ENCODE data around the gene CCDC144A.
"Not testable (repeated sequence)": the region's sequence is repeated elsewhere in the genome, so short reads cannot be mapped to it uniquely, and the experiment has no call there.

CCDC144A gene

GRCh38 chr17:16689731-16690281 is at the start of gene CCDC144A:
TSS of gene CCDC144A (plus strand) at chr17:16690241. CDS start at chr17:16690401, 160 bp downstream.
- POLR2A ChIA-PET; CTCF ChIA-PET; DNase-seq (ENCODE audit: extremely low spot score): not testable (repeated sequence)

GRCh38 chr17:16649585-16649984 is 40.5 kb upstream of the CCDC144A start:
- no peak for DNase-seq (ENCODE audit: extremely low spot score)
- CTCF ChIA-PET: no interaction called here
- POLR2A ChIA-PET: no interaction called here
- no peak for TF ChIP-seq PKNOX1 (IDR thresholded peaks at IDR 0.05)
- TF ChIP-seq FOXA1 (IDR thresholded peaks at IDR 0.05): no peak

- POLR2A ChIA-PET: interaction anchor here (1.6 to 1.9 kb wide), 2 partner anchors 116 to 213 kb away, joined by 9 read pairs; no protein-coding TSS in a partner anchor
- DNase-seq (ENCODE audit: extremely low spot score): no peak
- TF ChIP-seq HDGF (IDR thresholded peaks at IDR 0.05; ENCODE audit: borderline replicate concordance): no peak
- TF ChIP-seq SUZ12 (IDR thresholded peaks at IDR 0.05): no peak
- TF ChIP-seq CTBP1 (IDR thresholded peaks at IDR 0.05; ENCODE audit: borderline replicate concordance): no peak
- no peak for TF ChIP-seq PKNOX1 (IDR thresholded peaks at IDR 0.05)
- TF ChIP-seq SP1 (IDR thresholded peaks at IDR 0.05): no peak
- no peak for TF ChIP-seq L3MBTL2 (conservative IDR thresholded peaks at IDR 0.05)
- TF ChIP-seq FOXA1 (IDR thresholded peaks at IDR 0.05): no peak
- no peak for TF ChIP-seq FOXK2 (IDR thresholded peaks at IDR 0.05)
- CTCF ChIA-PET: no interaction called here
Observed at GRCh38 chr17:16652252-16652651, 37.8 kb upstream of the CCDC144A start.

GRCh38 chr17:16652847-16653366 is 37.1 kb upstream of the CCDC144A start:
- CTCF ChIA-PET: no interaction called here
- no peak for DNase-seq (ENCODE audit: extremely low spot score)
- no peak for TF ChIP-seq ZNF384 (IDR thresholded peaks at IDR 0.05)
- no peak for TF ChIP-seq BHLHE40 (IDR thresholded peaks at IDR 0.05; ENCODE audit: borderline replicate concordance)
- no peak for TF ChIP-seq CTBP1 (IDR thresholded peaks at IDR 0.05; ENCODE audit: borderline replicate concordance)
- TF ChIP-seq NFRKB (IDR thresholded peaks at IDR 0.05): no peak
- no peak for TF ChIP-seq ARNT (IDR thresholded peaks at IDR 0.05)
- no peak for TF ChIP-seq LEF1 (IDR thresholded peaks at IDR 0.05; ENCODE audit: borderline replicate concordance)
- peak; percentile 18; the same call in 1 of the 2 replicates for TF ChIP-seq PKNOX1 (IDR thresholded peaks at IDR 0.05)
- TF ChIP-seq SP1 (IDR thresholded peaks at IDR 0.05): no peak
- POLR2A ChIA-PET: interaction anchor here (1.6 to 1.9 kb wide), 2 partner anchors 117 to 214 kb away, joined by 9 read pairs; no protein-coding TSS in a partner anchor

- DNase-seq (ENCODE audit: extremely low spot score): peak; percentile 96
- TF ChIP-seq BHLHE40 (IDR thresholded peaks at IDR 0.05; ENCODE audit: borderline replicate concordance) (no peak), L3MBTL2 (conservative IDR thresholded peaks at IDR 0.05) (peak; percentile 62), CTBP1 (IDR thresholded peaks at IDR 0.05; ENCODE audit: borderline replicate concordance) (no peak)
- CTCF ChIA-PET: no interaction called here
- POLR2A ChIA-PET: interaction anchor here (1.6 to 1.9 kb wide), 2 partner anchors 118 to 215 kb away, joined by 9 read pairs; no protein-coding TSS in a partner anchor
Observed at GRCh38 chr17:16653367-16654041, 36.5 kb upstream of the CCDC144A start, which contains the start of gene ZNF624. TSS of gene ZNF624 (minus strand) at chr17:16653850.

GRCh38 chr17:16661217-16661616 is 28.8 kb upstream of the CCDC144A start:
- CTCF ChIA-PET: no interaction called here
- POLR2A ChIA-PET: no interaction called here
- DNase-seq (ENCODE audit: extremely low spot score): no peak
- no peak for TF ChIP-seq CTBP1 (IDR thresholded peaks at IDR 0.05; ENCODE audit: borderline replicate concordance)
- no peak for TF ChIP-seq SUZ12 (IDR thresholded peaks at IDR 0.05)
- no peak for TF ChIP-seq PKNOX1 (IDR thresholded peaks at IDR 0.05)
- TF ChIP-seq ARNT (IDR thresholded peaks at IDR 0.05): no peak
- TF ChIP-seq NFRKB (IDR thresholded peaks at IDR 0.05): no peak
- no peak for TF ChIP-seq L3MBTL2 (conservative IDR thresholded peaks at IDR 0.05)

GRCh38 chr17:16662936-16663335 is 27.1 kb upstream of the CCDC144A start:
- TF ChIP-seq ELF4 (IDR thresholded peaks at IDR 0.05) (no peak), TARDBP (IDR thresholded peaks at IDR 0.05) (no peak), HDGF (IDR thresholded peaks at IDR 0.05; ENCODE audit: borderline replicate concordance) (no peak), FOXA1 (IDR thresholded peaks at IDR 0.05) (no peak), L3MBTL2 (conservative IDR thresholded peaks at IDR 0.05) (no peak), SUZ12 (IDR thresholded peaks at IDR 0.05) (no peak), BHLHE40 (IDR thresholded peaks at IDR 0.05; ENCODE audit: borderline replicate concordance) (no peak), ARNT (IDR thresholded peaks at IDR 0.05) (no peak), SP1 (IDR thresholded peaks at IDR 0.05) (no peak), FOXM1 (IDR thresholded peaks at IDR 0.05; ENCODE audit: borderline replicate concordance) (no peak), FOXK2 (IDR thresholded peaks at IDR 0.05) (no peak), CTBP1 (IDR thresholded peaks at IDR 0.05; ENCODE audit: borderline replicate concordance) (no peak), ZNF384 (IDR thresholded peaks at IDR 0.05) (no peak), PKNOX1 (IDR thresholded peaks at IDR 0.05) (no peak), NFRKB (IDR thresholded peaks at IDR 0.05) (no peak), LEF1 (IDR thresholded peaks at IDR 0.05; ENCODE audit: borderline replicate concordance) (no peak)
- CTCF ChIA-PET: no interaction called here
- POLR2A ChIA-PET: no interaction called here
- no peak for DNase-seq (ENCODE audit: extremely low spot score)

GRCh38 chr17:16666553-16666906 is 23.5 kb upstream of the CCDC144A start:
- DNase-seq (ENCODE audit: extremely low spot score); CTCF ChIA-PET; POLR2A ChIA-PET: not testable (repeated sequence)

GRCh38 chr17:16666907-16667636 is 23.0 kb upstream of the CCDC144A start:
- CTCF ChIA-PET: interaction anchor here (0.6 kb wide), 1 partner anchor 16 kb away, joined by 3 read pairs; no protein-coding TSS in a partner anchor
- DNase-seq (ENCODE audit: extremely low spot score); POLR2A ChIA-PET: not testable (repeated sequence)
